A549 (cell line): Measurements from ENCODE around the gene SOX5. TPM values are rescaled to one million over a fixed set of nuclear protein-coding genes. Genes with fewer than 3 reads are reported as not detected.

Experiments
- ATAC-seq, 2 experiments: fragments of 200-7000 bp in 1 of 2; fragments of >200 bp in 1 of 2; cut with Nextera tagmentation in 1 of 2; cut with Tn5 transposase in 1 of 2; 3 replicates each; pipeline versions ENCODE4 v1.8.0 to v1.9.1; 2018 to 2020; ENCODE audit warnings: mild to moderate bottlenecking in 1 of 2, moderate library complexity in 1 of 2
- CTCF ChIA-PET: fragments of 300-600 bp; sonication (Branson Sonifier 250); formaldehyde crosslinking; extraction: SDS; loops from one replicate; lab custom pipeline; 2021; ENCODE audit warnings: antibody characterized with exemption, inconsistent platforms; lab: Yijun Ruan, JAX
- POLR2A ChIA-PET: fragments of 350-600 bp; formaldehyde crosslinking; extraction: SDS; loops from one replicate; lab custom pipeline; 2021; ENCODE audit warnings: antibody characterized with exemption, inconsistent platforms; lab: Yijun Ruan, JAX
- DNase-seq, 2 experiments: peaks; one replicate each; pipeline versions ENCODE4 v3.0.0 to v3.0.0-alpha.2; 2011 to 2016; ENCODE audit warnings: low read depth in 1 of 2, low spot score in 1 of 2
- FAIRE-seq: peaks from 2 replicates; lab custom pipeline; 2011; peaks lifted over from hg19 to GRCh38; lab: Jason Lieb, UNC
- H3K27ac ChIP-seq, 2 experiments: fragments of >200 bp; sonication (Bioruptor Twin); formaldehyde crosslinking; 3 replicates each; pipeline ENCODE4 v1.5.1; 2016 to 2017
- H3K4me1 ChIP-seq: fragments of >200 bp; sonication (Bioruptor Twin); formaldehyde crosslinking; 3 replicates; pipeline ENCODE4 v1.6.1; 2016
- H3K4me2 ChIP-seq: fragments of >200 bp; sonication (Bioruptor Twin); formaldehyde crosslinking; 3 replicates; pipeline ENCODE4 v1.6.1; 2016
- H3K4me3 ChIP-seq: fragments of >200 bp; sonication (Bioruptor Twin); formaldehyde crosslinking; 3 replicates; pipeline ENCODE4 v1.5.1; 2016
- H3K9me3 ChIP-seq: fragments of >200 bp; sonication (Bioruptor Twin); formaldehyde crosslinking; 3 replicates; pipeline ENCODE4 v1.6.1; 2016
- CHD2 ChIP-seq: fragments of 150-350 bp; IDR thresholded peaks from 2 replicates; pipeline ENCODE4 v1.6.1; 2014; ENCODE audit warnings: low read length; ENCODE audit not compliant: partially characterized antibody
- CHD4 ChIP-seq: fragments of 200-600 bp; sonication (generic); IDR thresholded peaks from 2 replicates; pipeline ENCODE4 v1.6.1; 2016; ENCODE audit warnings: antibody characterized with exemption, mild to moderate bottlenecking, borderline replicate concordance
- CTCF ChIP-seq: fragments of >200 bp; sonication (Bioruptor Twin); formaldehyde crosslinking; IDR thresholded peaks from 3 replicates; pipeline ENCODE4 v1.5.1; 2016
- ELK1 ChIP-seq: fragments of 150-350 bp; IDR thresholded peaks from 2 replicates; pipeline ENCODE4 v1.6.1; 2014; ENCODE audit warnings: low read depth, mild to moderate bottlenecking, low read length
- ESRRA ChIP-seq: fragments of 150-350 bp; IDR thresholded peaks from 2 replicates; pipeline ENCODE4 v1.6.1; 2014; ENCODE audit warnings: mild to moderate bottlenecking, low read length, borderline replicate concordance
- HDAC2 ChIP-seq: fragments of 200-600 bp; sonication (generic); IDR thresholded peaks from 2 replicates; pipeline ENCODE4 v1.6.1; 2016
- HEYL ChIP-seq: fragments of 250-450 bp; sonication (Bioruptor Pico); IDR thresholded peaks from 2 replicates; pipeline ENCODE4 v1.8.0; 2021; ENCODE audit warnings: mild to moderate bottlenecking, moderate library complexity
- HOXB13 ChIP-seq: fragments of 250-450 bp; sonication (Bioruptor Pico); IDR thresholded peaks from 2 replicates; pipeline ENCODE4 v1.5.0; 2020; ENCODE audit warnings: low read depth, mild to moderate bottlenecking, moderate library complexity
- JUNB ChIP-seq: fragments of >200 bp; sonication (Bioruptor Twin); formaldehyde crosslinking; IDR thresholded peaks from 2 replicates; pipeline ENCODE4 v1.6.1; 2016
- KDM1A ChIP-seq: fragments of 200-600 bp; sonication (generic); IDR thresholded peaks from 2 replicates; pipeline ENCODE4 v1.6.1; 2016; ENCODE audit warnings: low read depth, mild to moderate bottlenecking
- MAFK ChIP-seq: fragments of 450-650 bp; IDR thresholded peaks from 2 replicates; pipeline ENCODE4 v1.6.1; 2014; ENCODE audit not compliant: partially characterized antibody
- MAZ ChIP-seq: fragments of 150-350 bp; IDR thresholded peaks from 2 replicates; pipeline ENCODE4 v1.6.1; 2014; ENCODE audit warnings: antibody characterized with exemption, low read depth, low read length, borderline replicate concordance
- MYC ChIP-seq: IDR thresholded peaks from 2 replicates; pipeline ENCODE4 v1.6.1; 2012; ENCODE audit warnings: mild to moderate bottlenecking, inconsistent platforms, low read length, improper control_type of control experiment, borderline replicate concordance
- NPAS2 ChIP-seq: fragments of 250-450 bp; sonication (Bioruptor Pico); IDR thresholded peaks from 2 replicates; pipeline ENCODE4 v1.8.0; 2022; ENCODE audit warnings: mild to moderate bottlenecking, moderate library complexity, borderline replicate concordance
- POLR2AphosphoS2 ChIP-seq: conservative IDR thresholded peaks from 2 replicates; pipeline ENCODE4 v1.6.1; 2012; ENCODE audit warnings: low read length, improper control_type of control experiment, inconsistent platforms
- SMC3 ChIP-seq: fragments of >200 bp; sonication (Bioruptor Twin); formaldehyde crosslinking; IDR thresholded peaks from 3 replicates; pipeline ENCODE4 v1.6.1; 2018; ENCODE audit warnings: inconsistent platforms
- SREBF2 ChIP-seq: fragments of 450-650 bp; IDR thresholded peaks from 2 replicates; pipeline ENCODE4 v1.6.1; 2014; ENCODE audit warnings: mild to moderate bottlenecking, moderate library complexity
- TFCP2L1 ChIP-seq: fragments of 250-450 bp; sonication (Bioruptor Pico); IDR thresholded peaks from 2 replicates; pipeline ENCODE4 v1.5.0; 2021; ENCODE audit warnings: mild to moderate bottlenecking
- TP53 ChIP-seq: fragments of 250-450 bp; sonication (Bioruptor Pico); IDR thresholded peaks from 2 replicates; pipeline ENCODE4 v1.5.0; 2021; ENCODE audit warnings: mild to moderate bottlenecking, moderate library complexity
- ZC3H11A ChIP-seq: fragments of 450-650 bp; IDR thresholded peaks from 2 replicates; pipeline ENCODE4 v1.6.1; 2014; ENCODE audit warnings: antibody characterized with exemption, mild to moderate bottlenecking
- WGBS: methylation state at CpG from one replicate; pipeline ENCODE4 v1.1.6; 2017; ENCODE audit errors: missing lambda C conversion rate; 5-methylcytosine and 5-hydroxymethylcytosine counted together
- polyA plus RNA-seq, 4 experiments: library from polyadenylated mRNA; depleted of rRNA in 3 of 4; stranded (reverse); fragments of >200 nt; fragmentation: RNase III in 1 of 4; extraction: RNeasy Plus Mini Kit Qiagen cat#74134 plus additional on column Dnase treatment in 1 of 4; gene quantifications; 2 replicates in 3 of 4; 3 replicates in 1 of 4; pipeline ENCODE4 v1.2.3, GENCODE V29; 2011 to 2017
- TF ChIP-seq, protein P1 (sequence below): fragments of 250-450 bp; sonication (Bioruptor Pico); IDR thresholded peaks from 2 replicates; pipeline ENCODE4 v1.5.0; 2020; ENCODE audit warnings: low read depth, mild to moderate bottlenecking, moderate library complexity
- TF ChIP-seq, protein P2 (sequence below): fragments of 250-450 bp; sonication (Bioruptor Pico); IDR thresholded peaks from 2 replicates; pipeline ENCODE4 v1.5.0; 2021; ENCODE audit warnings: mild to moderate bottlenecking, moderate library complexity, borderline replicate concordance
- TF ChIP-seq, protein P3 (sequence below): IDR thresholded peaks from 2 replicates; pipeline ENCODE4 v1.6.1; 2012

Gene SOX5
- polyA plus RNA-seq, 2 of the 4 experiments (the other 2 are of a cell fraction): not detected

DNA sequence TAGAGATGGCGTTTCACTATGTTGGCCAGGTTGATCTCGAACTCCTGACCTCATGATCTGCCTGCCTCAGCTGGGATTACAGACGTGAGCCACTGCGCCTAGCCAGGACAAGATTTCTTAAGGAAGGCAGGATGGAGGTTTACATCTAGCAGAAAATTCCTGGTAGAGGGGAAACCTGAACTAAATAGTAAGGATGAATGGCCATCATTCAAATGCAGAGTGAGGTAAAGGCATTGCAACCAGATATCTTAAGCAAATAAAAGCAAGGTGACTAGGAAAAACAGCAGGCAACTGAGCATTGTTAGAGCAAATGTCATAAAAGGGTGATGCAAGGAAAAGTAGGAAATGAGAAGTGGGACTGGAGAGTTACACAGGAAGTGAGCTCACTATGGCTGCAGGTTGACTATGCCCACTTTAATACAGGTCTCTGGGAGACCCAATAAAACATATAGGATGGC is 133.0 kb downstream of the SOX5 start:
- 5% methylated on average over 4 of the region's 4 CpGs for WGBS
- DNase-seq: no peak
- no peak for FAIRE-seq
- Histone ChIP-seq H3K4me3 (no peak overlapping the region), H3K27ac (no peak overlapping the region), H3K9me3 (no peaks in the 10 kb centered on the region), H3K4me1 (no peaks in the 10 kb centered on the region), H3K4me2 (no peak overlapping the region)
- ChIA-PET CTCF (no interaction called here), POLR2A (no interaction called here)
- no peak for ATAC-seq
- TF ChIP-seq JUNB (no peak), CHD4 (no peak), CHD2 (no peak), TP53 (CRISPR knock-in tag) (no peak), HDAC2 (no peak)

GRCh38 chr12:23815810-23816209 is 133.7 kb downstream of the SOX5 start:
- Histone ChIP-seq H3K4me3 (no peak overlapping the region), H3K9me3 (no peaks in the 10 kb centered on the region), H3K4me2 (no peak overlapping the region), H3K27ac (no peak overlapping the region), H3K4me1 (no peaks in the 10 kb centered on the region)
- ATAC-seq: no peak
- no peak for TF ChIP-seq MAFK
- no peak for TF ChIP-seq ELK1
- no peak for TF ChIP-seq ZC3H11A
- TF ChIP-seq ESRRA: no peak
- no peak for TF ChIP-seq SREBF2
- TF ChIP-seq, protein P1, sequence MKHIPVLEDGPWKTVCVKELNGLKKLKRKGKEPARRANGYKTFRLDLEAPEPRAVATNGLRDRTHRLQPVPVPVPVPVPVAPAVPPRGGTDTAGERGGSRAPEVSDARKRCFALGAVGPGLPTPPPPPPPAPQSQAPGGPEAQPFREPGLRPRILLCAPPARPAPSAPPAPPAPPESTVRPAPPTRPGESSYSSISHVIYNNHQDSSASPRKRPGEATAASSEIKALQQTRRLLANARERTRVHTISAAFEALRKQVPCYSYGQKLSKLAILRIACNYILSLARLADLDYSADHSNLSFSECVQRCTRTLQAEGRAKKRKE (CRISPR knock-in tag): no peak
- no peak for TF ChIP-seq TFCP2L1
- no peak for TF ChIP-seq MAZ
- no peak for TF ChIP-seq SMC3
- no peak for TF ChIP-seq HEYL
- TF ChIP-seq POLR2AphosphoS2: no peak
- no peak for TF ChIP-seq CTCF
- TF ChIP-seq, protein P2, sequence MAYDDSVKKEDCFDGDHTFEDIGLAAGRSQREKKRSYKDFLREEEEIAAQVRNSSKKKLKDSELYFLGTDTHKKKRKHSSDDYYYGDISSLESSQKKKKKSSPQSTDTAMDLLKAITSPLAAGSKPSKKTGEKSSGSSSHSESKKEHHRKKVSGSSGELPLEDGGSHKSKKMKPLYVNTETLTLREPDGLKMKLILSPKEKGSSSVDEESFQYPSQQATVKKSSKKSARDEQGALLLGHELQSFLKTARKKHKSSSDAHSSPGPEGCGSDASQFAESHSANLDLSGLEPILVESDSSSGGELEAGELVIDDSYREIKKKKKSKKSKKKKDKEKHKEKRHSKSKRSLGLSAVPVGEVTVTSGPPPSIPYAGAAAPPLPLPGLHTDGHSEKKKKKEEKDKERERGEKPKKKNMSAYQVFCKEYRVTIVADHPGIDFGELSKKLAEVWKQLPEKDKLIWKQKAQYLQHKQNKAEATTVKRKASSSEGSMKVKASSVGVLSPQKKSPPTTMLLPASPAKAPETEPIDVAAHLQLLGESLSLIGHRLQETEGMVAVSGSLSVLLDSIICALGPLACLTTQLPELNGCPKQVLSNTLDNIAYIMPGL (CRISPR knock-in tag): no peak
- TF ChIP-seq HOXB13 (CRISPR knock-in tag): no peak
- TF ChIP-seq KDM1A: no peak
- TF ChIP-seq, protein P3, sequence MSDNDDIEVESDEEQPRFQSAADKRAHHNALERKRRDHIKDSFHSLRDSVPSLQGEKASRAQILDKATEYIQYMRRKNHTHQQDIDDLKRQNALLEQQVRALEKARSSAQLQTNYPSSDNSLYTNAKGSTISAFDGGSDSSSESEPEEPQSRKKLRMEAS: no peak
- TF ChIP-seq MYC: no peak
- no peak for TF ChIP-seq NPAS2
- ChIA-PET POLR2A (no interaction called here), CTCF (no interaction called here)
- 16% methylated on average over 3 of the region's 3 CpGs for WGBS
- no peak for FAIRE-seq
- no peak for DNase-seq
